Measurements from ENCODE around the gene TNFSF12.
"Not testable (repeated sequence)": the region's sequence is repeated elsewhere in the genome, so short reads cannot be mapped to it uniquely, and the experiment has no call there.

TNFSF12 gene

GRCh38 chr17:7589204-7589868 is 40.5 kb downstream of the TNFSF12 start:
- DNase-seq: peak; percentile 67

- no peak for DNase-seq
Measured at GRCh38 chr17:7589891-7590691, 41.2 kb downstream of the TNFSF12 start, which contains the start of gene SOX15. TSS of gene SOX15 (minus strand) at chr17:7590094. CDS start at chr17:7589676, 418 bp downstream.

DNA sequence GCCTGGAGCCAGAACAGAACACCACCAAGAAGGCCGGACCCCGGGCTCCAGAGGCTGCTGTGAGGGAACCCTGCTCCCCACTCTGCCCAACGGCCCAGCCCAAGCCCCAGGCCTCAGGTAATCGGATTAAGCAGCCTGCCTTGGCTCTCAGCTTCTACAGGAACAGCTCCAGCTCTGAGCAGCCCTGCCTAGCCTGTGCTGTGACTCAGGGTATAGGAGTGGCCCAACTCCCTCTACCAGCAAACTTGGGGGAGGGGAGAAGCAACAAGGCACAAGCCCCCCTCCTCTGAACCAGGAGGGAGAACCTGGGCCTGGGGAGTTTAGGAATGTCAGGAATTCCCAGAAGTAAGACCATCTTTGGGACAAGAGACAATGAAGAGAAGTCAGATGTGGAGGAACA is 41.9 kb downstream of the TNFSF12 start:
- DNase-seq: no peak

- DNase-seq: no peak
Measured at GRCh38 chr17:7591596-7591995, 42.7 kb downstream of the TNFSF12 start.

DNA sequence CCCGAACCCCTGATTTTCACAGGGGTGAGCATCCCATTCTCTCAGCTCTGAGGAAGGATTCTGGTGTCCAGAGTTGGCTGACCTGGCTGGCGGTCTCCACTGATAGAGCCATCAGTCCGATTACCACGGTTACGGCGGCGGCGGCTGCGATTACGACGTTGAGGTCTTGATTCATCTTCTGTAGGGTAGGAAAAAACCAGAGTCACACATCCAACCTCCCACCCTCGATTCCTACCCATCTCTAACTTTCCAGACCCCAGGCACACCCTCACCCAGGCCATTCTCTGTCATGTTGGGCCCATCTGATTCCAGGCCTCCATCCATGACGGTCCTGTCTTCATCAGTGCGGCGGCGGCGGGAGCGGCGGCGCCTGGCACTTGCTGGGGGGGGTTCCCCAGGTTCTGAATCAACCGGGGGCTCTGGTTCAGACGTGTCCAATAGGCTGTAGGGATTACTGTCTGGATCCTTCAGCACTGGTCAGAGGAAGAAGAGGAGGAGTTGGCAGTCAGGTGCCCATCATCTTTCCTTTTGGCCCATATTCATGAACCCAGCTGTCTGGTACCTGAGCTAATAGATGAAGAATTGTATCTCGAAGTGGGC is 43.7 kb downstream of the TNFSF12 start:
- no peak for DNase-seq

GRCh38 chr17:7593296-7593695 is 44.4 kb downstream of the TNFSF12 start:
- no peak for DNase-seq

- not testable (repeated sequence) for DNase-seq
Measured at GRCh38 chr17:7597561-7597960, 48.7 kb downstream of the TNFSF12 start.

GRCh38 chr17:7606280-7606679 is 57.4 kb downstream of the TNFSF12 start:
- no peak for DNase-seq
